ENCODE data around the gene RBL1. TPM values are rescaled to one million over a fixed set of nuclear protein-coding genes. Genes with fewer than 3 reads are reported as not detected.
"Not testable (repeated sequence)": the region's sequence is repeated elsewhere in the genome, so short reads cannot be mapped to it uniquely, and the experiment has no call there.

Gene RBL1
- polyA plus RNA-seq, 1 experiment: 2.2 TPM

- ChIA-PET POLR2A (no interaction called here), CTCF (no interaction called here)
- no peak for DNase-seq (ENCODE audit: low read depth)
- Histone ChIP-seq H3K36me3 (ENCODE audit: control insufficient read depth, insufficient read depth, low read length) (no peaks in the 10 kb centered on the region; the same call in 1 of the 2 replicates), H3K4me3 (ENCODE audit: low read depth, low read length) (no peak overlapping the region), H3K27me3 (ENCODE audit: control insufficient read depth, insufficient read depth, low read length) (no peaks in the 10 kb centered on the region)
- TF ChIP-seq, protein P1, sequence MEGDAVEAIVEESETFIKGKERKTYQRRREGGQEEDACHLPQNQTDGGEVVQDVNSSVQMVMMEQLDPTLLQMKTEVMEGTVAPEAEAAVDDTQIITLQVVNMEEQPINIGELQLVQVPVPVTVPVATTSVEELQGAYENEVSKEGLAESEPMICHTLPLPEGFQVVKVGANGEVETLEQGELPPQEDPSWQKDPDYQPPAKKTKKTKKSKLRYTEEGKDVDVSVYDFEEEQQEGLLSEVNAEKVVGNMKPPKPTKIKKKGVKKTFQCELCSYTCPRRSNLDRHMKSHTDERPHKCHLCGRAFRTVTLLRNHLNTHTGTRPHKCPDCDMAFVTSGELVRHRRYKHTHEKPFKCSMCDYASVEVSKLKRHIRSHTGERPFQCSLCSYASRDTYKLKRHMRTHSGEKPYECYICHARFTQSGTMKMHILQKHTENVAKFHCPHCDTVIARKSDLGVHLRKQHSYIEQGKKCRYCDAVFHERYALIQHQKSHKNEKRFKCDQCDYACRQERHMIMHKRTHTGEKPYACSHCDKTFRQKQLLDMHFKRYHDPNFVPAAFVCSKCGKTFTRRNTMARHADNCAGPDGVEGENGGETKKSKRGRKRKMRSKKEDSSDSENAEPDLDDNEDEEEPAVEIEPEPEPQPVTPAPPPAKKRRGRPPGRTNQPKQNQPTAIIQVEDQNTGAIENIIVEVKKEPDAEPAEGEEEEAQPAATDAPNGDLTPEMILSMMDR (IDR thresholded peaks at IDR 0.05; ENCODE audit: insufficient read depth, low read depth, low read length): no peak
These were observed 75.2 kb downstream of the RBL1 start for GRCh38 chr20:37020636-37021035.

DNA sequence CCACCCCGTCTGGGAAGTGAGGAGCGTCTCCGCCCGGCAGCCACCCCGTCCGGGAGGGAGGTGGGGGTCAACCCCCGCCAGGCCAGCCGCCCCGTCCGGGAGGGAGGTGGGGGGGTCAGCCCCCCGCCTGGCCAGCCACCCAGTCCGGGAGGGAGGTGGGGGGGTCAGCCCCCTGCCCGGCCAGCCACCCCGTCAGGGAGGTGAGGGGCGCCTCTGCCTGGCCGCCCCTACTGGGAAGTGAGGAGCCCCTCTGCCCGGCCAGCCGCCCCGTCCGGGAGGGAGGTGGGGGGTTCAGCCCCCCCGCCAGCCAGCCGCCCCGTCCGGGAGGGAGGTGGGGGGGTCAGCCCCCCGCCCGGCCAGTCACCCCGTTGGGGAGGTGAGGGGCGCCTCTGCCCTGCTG, 83.2 kb downstream of the RBL1 start:
- POLR2A ChIA-PET; H3K36me3 ChIP-seq (ENCODE audit: control insufficient read depth, insufficient read depth, low read length); H3K4me3 ChIP-seq (ENCODE audit: low read depth, low read length); DNase-seq (ENCODE audit: low read depth); CTCF ChIA-PET; H3K27me3 ChIP-seq (ENCODE audit: control insufficient read depth, insufficient read depth, low read length): not testable (repeated sequence)

DNA sequence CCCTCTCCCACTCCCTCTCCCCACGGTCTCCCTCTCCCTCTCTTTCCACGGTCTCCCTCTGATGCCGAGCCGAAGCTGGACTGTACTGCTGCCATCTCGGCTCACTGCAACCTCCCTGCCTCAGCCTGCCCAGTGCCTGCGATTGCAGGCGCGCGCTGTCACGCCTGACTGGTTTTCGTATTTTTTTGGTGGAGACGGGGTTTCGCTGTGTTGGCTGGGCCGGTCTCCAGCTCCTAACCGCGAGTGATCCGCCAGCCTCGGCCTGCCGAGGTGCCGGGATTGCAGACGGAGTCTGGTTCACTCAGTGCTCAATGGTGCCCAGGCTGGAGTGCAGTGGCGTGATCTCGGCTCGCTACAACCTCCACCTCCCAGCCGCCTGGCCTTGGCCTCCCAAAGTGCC, 83.9 kb downstream of the RBL1 start:
- DNase-seq (ENCODE audit: low read depth); CTCF ChIA-PET; POLR2A ChIA-PET; H3K4me3 ChIP-seq (ENCODE audit: low read depth, low read length); H3K27me3 ChIP-seq (ENCODE audit: control insufficient read depth, insufficient read depth, low read length); H3K36me3 ChIP-seq (ENCODE audit: control insufficient read depth, insufficient read depth, low read length): not testable (repeated sequence)

GRCh38 chr20:37011147-37011546, 84.7 kb downstream of the RBL1 start:
- TF ChIP-seq, protein P1 (IDR thresholded peaks at IDR 0.05; ENCODE audit: insufficient read depth, low read depth, low read length): no peak
- Histone ChIP-seq H3K36me3 (ENCODE audit: control insufficient read depth, insufficient read depth, low read length) (no peaks in the 10 kb centered on the region), H3K27me3 (ENCODE audit: control insufficient read depth, insufficient read depth, low read length) (no peaks in the 10 kb centered on the region), H3K4me3 (ENCODE audit: low read depth, low read length) (no peak overlapping the region)
- no peak for DNase-seq (ENCODE audit: low read depth)
- ChIA-PET CTCF (no interaction called here), POLR2A (no interaction called here)

- H3K36me3 ChIP-seq (ENCODE audit: control insufficient read depth, insufficient read depth, low read length): no peaks in the 10 kb centered on the region
- DNase-seq (ENCODE audit: low read depth): no peak
- TF ChIP-seq, protein P1 (IDR thresholded peaks at IDR 0.05; ENCODE audit: insufficient read depth, low read depth, low read length): peak; percentile 17; the same call in 1 of the 2 replicates
- CTCF ChIA-PET: interaction anchor here (1.6 kb wide), 1 partner anchor 20 kb away, joined by 4 read pairs; no protein-coding TSS in a partner anchor
- no peaks in the 10 kb centered on the region for H3K27me3 ChIP-seq (ENCODE audit: control insufficient read depth, insufficient read depth, low read length)
- no peak overlapping the region for H3K4me3 ChIP-seq (ENCODE audit: low read depth, low read length)
- POLR2A ChIA-PET: no interaction called here
These were observed 87.7 kb downstream of the RBL1 start for GRCh38 chr20:37007898-37008649.

DNA sequence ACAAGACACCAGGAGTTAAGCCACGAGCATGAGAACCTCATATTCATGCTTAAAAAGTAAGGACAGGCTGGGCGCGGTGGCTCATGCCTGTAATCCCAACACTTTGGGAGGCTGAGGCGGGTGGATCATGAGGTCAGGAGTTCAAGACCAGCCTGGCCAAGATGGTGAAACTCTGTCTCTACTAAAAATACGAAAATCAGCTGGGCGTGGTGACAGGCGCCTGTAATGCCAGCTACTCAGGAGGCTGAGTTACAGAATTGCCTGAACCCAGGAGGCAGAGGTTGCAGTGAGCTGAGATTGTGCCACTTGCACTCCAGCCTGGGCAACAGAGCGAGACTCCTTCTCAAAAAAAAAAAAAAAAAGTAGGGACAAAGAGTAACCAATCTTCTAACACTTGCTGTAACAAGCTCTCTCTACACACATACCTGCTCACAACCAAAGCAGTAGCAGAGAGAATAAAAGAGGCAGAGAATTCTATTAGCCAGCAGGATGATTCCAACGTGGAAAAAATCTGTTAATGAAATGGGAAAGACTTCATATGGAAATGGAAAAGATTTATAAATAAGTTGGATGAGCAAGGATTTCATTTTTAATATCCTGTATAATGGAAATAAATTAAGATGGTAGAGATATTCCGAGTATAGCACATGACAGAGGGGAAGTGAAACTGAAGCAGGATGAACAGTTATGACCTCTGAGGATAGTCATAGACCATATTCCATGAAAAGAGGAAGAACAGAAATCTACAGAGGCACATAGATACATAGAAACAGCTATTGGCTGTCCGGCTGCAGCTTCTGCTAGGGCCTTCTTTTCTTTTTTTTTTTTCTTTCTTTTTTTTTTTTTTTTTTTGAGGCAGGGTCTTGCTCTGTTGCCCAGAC, 90.5 kb downstream of the RBL1 start:
- H3K27me3 ChIP-seq (ENCODE audit: control insufficient read depth, insufficient read depth, low read length); H3K4me3 ChIP-seq (ENCODE audit: low read depth, low read length); H3K36me3 ChIP-seq (ENCODE audit: control insufficient read depth, insufficient read depth, low read length); DNase-seq (ENCODE audit: low read depth); POLR2A ChIA-PET: not testable (repeated sequence)
- CTCF ChIA-PET: interaction anchor here (0.9 kb wide), 1 partner anchor 10 kb away, joined by 3 read pairs; no protein-coding TSS in a partner anchor

- H3K27me3 ChIP-seq (ENCODE audit: control insufficient read depth, insufficient read depth, low read length); CTCF ChIA-PET; DNase-seq (ENCODE audit: low read depth); H3K4me3 ChIP-seq (ENCODE audit: low read depth, low read length); POLR2A ChIA-PET; H3K36me3 ChIP-seq (ENCODE audit: control insufficient read depth, insufficient read depth, low read length): not testable (repeated sequence)
These were observed 94.2 kb downstream of the RBL1 start for GRCh38 chr20:37001634-37002033.

GRCh38 chr20:37000171-37000570, 95.6 kb downstream of the RBL1 start:
- POLR2A ChIA-PET; H3K4me3 ChIP-seq (ENCODE audit: low read depth, low read length); DNase-seq (ENCODE audit: low read depth); CTCF ChIA-PET; H3K36me3 ChIP-seq (ENCODE audit: control insufficient read depth, insufficient read depth, low read length); H3K27me3 ChIP-seq (ENCODE audit: control insufficient read depth, insufficient read depth, low read length): not testable (repeated sequence)
